Fibroblast of upper back skin (primary cell): ENCODE measurements around the gene INTS11.

ENCODE experiments used
- DNase-seq: peaks from one replicate; pipeline ENCODE4 v3.0.0-alpha.2; 2013

Gene INTS11

GRCh38 chr1:1296070-1297061 is 28.1 kb downstream of the INTS11 start:
- DNase-seq, result no peak

GRCh38 chr1:1295154-1295923 is 29.1 kb downstream of the INTS11 start:
- DNase-seq, result no peak

- no peak for DNase-seq
These were observed 30.1 kb downstream of the INTS11 start for GRCh38 chr1:1294250-1294890.

- no peak for DNase-seq
These were observed 30.9 kb downstream of the INTS11 start for GRCh38 chr1:1293263-1294249.

GRCh38 chr1:1292851-1293250 is 31.6 kb downstream of the INTS11 start:
- no peak for DNase-seq

GRCh38 chr1:1292442-1292779 is 32.0 kb downstream of the INTS11 start:
- no peak for DNase-seq

- DNase-seq, result peak; percentile 61
These were observed 32.7 kb downstream of the INTS11 start for GRCh38 chr1:1291548-1292441.

GRCh38 chr1:1291023-1291528 is 33.4 kb downstream of the INTS11 start:
- DNase-seq, result no peak

- peak; percentile 46 for DNase-seq
These were observed 34.2 kb downstream of the INTS11 start for GRCh38 chr1:1290238-1290731.

GRCh38 chr1:1287288-1288110 is 37.0 kb downstream of the INTS11 start:
- no peak for DNase-seq

- no peak for DNase-seq
These were observed 37.9 kb downstream of the INTS11 start for GRCh38 chr1:1286313-1287261.

- DNase-seq, result no peak
These were observed 38.7 kb downstream of the INTS11 start for GRCh38 chr1:1285611-1286311.

- DNase-seq, result no peak
These were observed 39.3 kb downstream of the INTS11 start for GRCh38 chr1:1285102-1285571.

- DNase-seq, result no peak
These were observed 40.0 kb downstream of the INTS11 start for GRCh38 chr1:1284221-1285101.

GRCh38 chr1:1283821-1284220 is 40.6 kb downstream of the INTS11 start:
- DNase-seq, result no peak

GRCh38 chr1:1282998-1283397 is 41.5 kb downstream of the INTS11 start:
- no peak for DNase-seq
